H1 (cell line): Measurements from ENCODE around the gene SLC7A14. TPM values are rescaled to one million over a fixed set of nuclear protein-coding genes. Genes with fewer than 3 reads are reported as not detected.

Experiments
- CTCF ChIA-PET: fragments of 300-600 bp; sonication (Branson Sonifier 250); formaldehyde crosslinking; loops from one replicate; lab custom pipeline; 2021; ENCODE audit not compliant: partially characterized antibody; lab: Charles Lee
- POLR2A ChIA-PET: fragments of 300-600 bp; sonication (Branson Sonifier 250); formaldehyde crosslinking; loops from one replicate; lab custom pipeline; 2021; ENCODE audit warnings: inconsistent platforms; ENCODE audit not compliant: partially characterized antibody; lab: Charles Lee
- DNase-seq, 2 experiments: peaks; one replicate each; pipeline versions ENCODE4 v3.0.0 to v3.0.0-alpha.2; 2010 to 2022; ENCODE audit warnings: low spot score in 2 of 2, low read depth in 1 of 2, mixed read lengths in 1 of 2
- FAIRE-seq: peaks from 2 replicates; lab custom pipeline; 2011; peaks lifted over from hg19 to GRCh38; lab: Jason Lieb, UNC
- H2AFZ ChIP-seq: 2 replicates; pipeline ENCODE4 v1.8.1; 2012; ENCODE audit warnings: low read length, inconsistent platforms
- H2AK5ac ChIP-seq: 2 replicates; pipeline ENCODE4 v1.6.1; 2013; ENCODE audit warnings: low read depth, low read length
- H2BK120ac ChIP-seq: replicated peaks from 2 replicates; pipeline ENCODE3; 2013; ENCODE audit warnings: low read depth, low read length, inconsistent platforms
- H2BK12ac ChIP-seq: 2 replicates; pipeline ENCODE4 v1.6.1; 2013; ENCODE audit warnings: low read depth, low read length
- H2BK15ac ChIP-seq: 2 replicates; pipeline ENCODE4 v1.6.1; 2013; ENCODE audit warnings: low read length
- H2BK20ac ChIP-seq: 2 replicates; pipeline ENCODE4 v1.6.1; 2013; ENCODE audit warnings: low read length
- H2BK5ac ChIP-seq: 2 replicates; pipeline ENCODE4 v1.6.1; 2013; ENCODE audit warnings: low read depth, low read length
- H3K14ac ChIP-seq: 2 replicates; pipeline ENCODE4 v1.6.1; 2013; ENCODE audit warnings: inconsistent platforms; ENCODE audit not compliant: insufficient read length
- H3K18ac ChIP-seq: 2 replicates; pipeline ENCODE4 v1.6.1; 2013; ENCODE audit warnings: low read length; ENCODE audit errors: extremely low read depth
- H3K23ac ChIP-seq: 2 replicates; pipeline ENCODE4 v1.6.1; 2013; ENCODE audit warnings: inconsistent platforms; ENCODE audit not compliant: insufficient read length
- H3K23me2 ChIP-seq: 2 replicates; pipeline ENCODE4 v1.6.1; 2013; ENCODE audit warnings: low read depth, low read length
- H3K27ac ChIP-seq: 2 replicates; pipeline ENCODE4 v1.6.1; 2011; ENCODE audit warnings: low read depth, low read length, inconsistent platforms
- H3K27me3 ChIP-seq, 4 experiments: replicated peaks in 1 of 4; 1 replicate in 1 of 4; 2 replicates in 3 of 4; pipeline versions ENCODE4 v1.6.1 to v1.8.1; 2011 to 2013; ENCODE audit warnings: low read length in 3 of 4, mild to moderate bottlenecking in 3 of 4, inconsistent platforms in 2 of 4, mixed read lengths in 2 of 4, moderate library complexity in 1 of 4; ENCODE audit not compliant: control insufficient read depth in 3 of 4, insufficient read depth in 3 of 4; ENCODE audit errors: extremely low read depth in 1 of 4
- H3K36me3 ChIP-seq, 4 experiments: 2 replicates each; pipeline versions ENCODE4 v1.6.1 to v1.8.1; 2011 to 2013; ENCODE audit warnings: mild to moderate bottlenecking in 4 of 4, low read length in 3 of 4, moderate library complexity in 2 of 4, control low read depth in 1 of 4, inconsistent platforms in 1 of 4; ENCODE audit not compliant: insufficient read depth in 4 of 4, control insufficient read depth in 2 of 4
- H3K4ac ChIP-seq: replicated peaks from 2 replicates; pipeline ENCODE3; 2013; ENCODE audit warnings: low read length, low read depth, mixed read lengths, inconsistent platforms; ENCODE audit not compliant: insufficient read length
- H3K4me1 ChIP-seq, 4 experiments: replicated peaks in 1 of 4; 1 replicate in 1 of 4; 2 replicates in 3 of 4; pipeline versions ENCODE4 v1.6.1 to v1.8.1; 2011 to 2013; ENCODE audit warnings: low read length in 3 of 4, inconsistent platforms in 2 of 4, mixed read lengths in 1 of 4; ENCODE audit not compliant: insufficient read depth in 4 of 4, control insufficient read depth in 3 of 4
- H3K4me2 ChIP-seq, 2 experiments: 2 replicates each; pipeline versions ENCODE4 v1.6.1 to v1.8.1; 2011 to 2013; ENCODE audit warnings: low read depth in 2 of 2, low read length in 2 of 2, control low read depth in 1 of 2, inconsistent platforms in 1 of 2, mild to moderate bottlenecking in 1 of 2; ENCODE audit not compliant: insufficient read depth in 1 of 2
- H3K4me3 ChIP-seq, 4 experiments: fragments of 200-600, 300-600 bp in 1 of 4; sonication (generic), shearing (Covaris generic), sonication (Bioruptor Twin) in 1 of 4; 2 replicates each; pipeline versions ENCODE4 v1.5.1 to v1.8.1; 2011 to 2016; ENCODE audit warnings: low read length in 4 of 4, low read depth in 3 of 4, control low read depth in 2 of 4, inconsistent platforms in 2 of 4, mild to moderate bottlenecking in 2 of 4, mixed read lengths in 1 of 4, moderate library complexity in 1 of 4; ENCODE audit not compliant: insufficient read depth in 2 of 4; ENCODE audit errors: extremely low read depth in 1 of 4
- H3K56ac ChIP-seq: replicated peaks from 2 replicates; pipeline ENCODE3; 2013; ENCODE audit warnings: low read depth, mild to moderate bottlenecking, mixed read lengths, low read length, inconsistent platforms; ENCODE audit not compliant: insufficient read length
- H3K79me1 ChIP-seq: 2 replicates; pipeline ENCODE4 v1.6.1; 2013; ENCODE audit warnings: low read depth, low read length, control low read depth
- H3K79me2 ChIP-seq, 2 experiments: 2 replicates each; pipeline versions ENCODE4 v1.6.1 to v1.8.1; 2012 to 2013; ENCODE audit warnings: low read length in 2 of 2, mild to moderate bottlenecking in 2 of 2, inconsistent platforms in 1 of 2; ENCODE audit not compliant: insufficient read depth in 2 of 2, control insufficient read depth in 1 of 2
- H3K9ac ChIP-seq, 4 experiments: replicated peaks in 1 of 4; 1 replicate in 1 of 4; 2 replicates in 3 of 4; pipeline versions ENCODE4 v1.6.1 to v1.8.1; 2011 to 2013; ENCODE audit warnings: low read depth in 3 of 4, low read length in 3 of 4, control low read depth in 2 of 4, mild to moderate bottlenecking in 2 of 4, moderate library complexity in 2 of 4, inconsistent platforms in 1 of 4; ENCODE audit errors: extremely low read depth in 1 of 4
- H3K9me3 ChIP-seq, 2 experiments: 2 replicates each; pipeline versions ENCODE4 v1.6.1 to v1.8.1; 2012 to 2013; ENCODE audit warnings: mild to moderate bottlenecking in 2 of 2, moderate library complexity in 2 of 2, control low read depth in 1 of 2, inconsistent platforms in 1 of 2, low read depth in 1 of 2, low read length in 1 of 2, mixed read lengths in 1 of 2; ENCODE audit not compliant: insufficient read depth in 2 of 2
- H4K20me1 ChIP-seq, 2 experiments: replicated peaks in 1 of 2; 2 replicates each; pipeline versions ENCODE3 to v1.8.1; 2011 to 2013; ENCODE audit warnings: inconsistent platforms in 2 of 2, low read length in 2 of 2, mild to moderate bottlenecking in 1 of 2; ENCODE audit not compliant: insufficient read depth in 2 of 2, control insufficient read depth in 1 of 2
- H4K5ac ChIP-seq: 2 replicates; pipeline ENCODE4 v1.6.1; 2013; ENCODE audit warnings: low read length, low read depth, mixed read lengths, inconsistent platforms; ENCODE audit not compliant: insufficient read length
- H4K8ac ChIP-seq: 2 replicates; pipeline ENCODE4 v1.8.0; 2013; ENCODE audit warnings: mild to moderate bottlenecking, moderate library complexity, low read length, inconsistent platforms; ENCODE audit not compliant: insufficient read depth; ENCODE audit errors: extremely low read depth
- H4K91ac ChIP-seq: replicated peaks from 2 replicates; pipeline ENCODE3; 2013; ENCODE audit warnings: low read length, mixed read lengths, inconsistent platforms; ENCODE audit not compliant: insufficient read length
- ATF3 ChIP-seq: IDR thresholded peaks from 2 replicates; pipeline ENCODE4 v1.6.1; 2011; ENCODE audit warnings: low read depth, mild to moderate bottlenecking, low read length; ENCODE audit not compliant: insufficient read depth
- BACH1 ChIP-seq: IDR thresholded peaks from 2 replicates; pipeline ENCODE4 v1.6.1; 2012; ENCODE audit warnings: low read length, improper control_type of control experiment
- BCL11A ChIP-seq, 2 experiments: IDR thresholded peaks; one replicate each; pipeline ENCODE4 v1.6.1; 2011; ENCODE audit warnings: low read depth in 2 of 2, low read length in 2 of 2, mild to moderate bottlenecking in 2 of 2
- BRCA1 ChIP-seq: IDR thresholded peaks from 2 replicates; pipeline ENCODE4 v1.6.1; 2012; ENCODE audit warnings: low read depth, low read length, improper control_type of control experiment
- E2F6 ChIP-seq: IDR thresholded peaks from 2 replicates; pipeline ENCODE4 v1.6.1; 2012; ENCODE audit warnings: inconsistent platforms
- EZH2 ChIP-seq: fragments of 200-600 bp; sonication (generic); IDR thresholded peaks from 2 replicates; pipeline ENCODE4 v1.7.1; 2012; ENCODE audit warnings: low read depth, mild to moderate bottlenecking, moderate library complexity, low read length, inconsistent platforms; ENCODE audit not compliant: severe bottlenecking
- JUN ChIP-seq: IDR thresholded peaks from 2 replicates; pipeline ENCODE4 v1.6.1; 2011; ENCODE audit warnings: low read depth, mild to moderate bottlenecking, improper control_type of control experiment, low read length
- KDM5A ChIP-seq: fragments of 200-600 bp; IDR thresholded peaks from 2 replicates; pipeline ENCODE4 v1.7.1; 2012; ENCODE audit warnings: mild to moderate bottlenecking, low read length, inconsistent platforms, mixed read lengths
- NANOG ChIP-seq: IDR thresholded peaks from 2 replicates; pipeline ENCODE4 v1.6.1; 2011; ENCODE audit warnings: low read length, low read depth, mild to moderate bottlenecking, inconsistent platforms; ENCODE audit not compliant: insufficient read depth, poor library complexity, severe bottlenecking
- NRF1 ChIP-seq: IDR thresholded peaks from 2 replicates; pipeline ENCODE4 v1.6.1; 2011; ENCODE audit warnings: mild to moderate bottlenecking, low read depth, low read length, improper control_type of control experiment
- SP2 ChIP-seq: IDR thresholded peaks from 2 replicates; pipeline ENCODE4 v1.6.1; 2012; ENCODE audit warnings: mild to moderate bottlenecking, low read length, inconsistent platforms
- TAF7 ChIP-seq: optimal IDR thresholded peaks from 2 replicates; pipeline ENCODE3; 2011; ENCODE audit warnings: low read depth, mild to moderate bottlenecking, inconsistent platforms, low read length, moderate library complexity, borderline replicate concordance
- TBP ChIP-seq: IDR thresholded peaks from 2 replicates; pipeline ENCODE4 v1.6.1; 2011; ENCODE audit warnings: low read depth, low read length, improper control_type of control experiment
- WGBS, 2 experiments: shearing (Covaris generic) in 1 of 2; methylation state at CpG; one replicate each; pipeline versions ENCODE4 v1.1.6 to v1.1.7; 2013 to 2015; ENCODE audit warnings: low lambda C conversion rate in 2 of 2, mixed read lengths in 2 of 2, inconsistent platforms in 1 of 2, low coverage in 1 of 2, missing lambda C conversion rate in 1 of 2; ENCODE audit not compliant: insufficient replicate concordance in 2 of 2, insufficient coverage in 1 of 2, insufficient read length in 1 of 2; ENCODE audit errors: extremely low coverage in 1 of 2, missing lambda C conversion rate in 1 of 2; 5-methylcytosine and 5-hydroxymethylcytosine counted together
- polyA plus RNA-seq, 7 experiments: library from polyadenylated mRNA; depleted of rRNA in 3 of 7; stranded (reverse) in 5 of 7; unstranded in 2 of 7; fragments of >200 nt in 5 of 7; fragments of 200-250 nt in 2 of 7; gene quantifications; 1 replicate in 5 of 7; 2 replicates in 1 of 7; 4 replicates in 1 of 7; pipeline versions ENCODE4 v1.2.1 to v1.2.3, GENCODE V29; 2011 to 2013; ENCODE audit warnings: missing spikeins in 2 of 7, mixed read lengths in 2 of 7
- total RNA-seq: library from RNA; stranded (reverse); fragmentation: NEBNext Ultra II Directional; extraction: Animal tissue kit (Norgen Biotek cat#: 25700); gene quantifications from 2 replicates; pipeline ENCODE4 v1.2.1, GENCODE V29; 2021

SLC7A14 gene
- total and polyA plus RNA-seq, 2 of the 8 experiments (the other 6 are each of a cell fraction or from before 2014, with no cell fraction given): 0.21 to 0.95 TPM

- Histone ChIP-seq H2BK5ac (no peak overlapping the region), H2BK20ac (no peak overlapping the region), H2BK12ac (peak overlapping the region; percentile 9; the same call in 1 of the 2 replicates), H3K36me3 (no peaks in the 10 kb centered on the region), H3K9ac (no peak overlapping the region), H2BK15ac (no peak overlapping the region), H4K20me1 (no peaks in the 10 kb centered on the region), H3K9me3 (0 out of 4 replicates have a peak, but pooled peaks cover 0 to 2% of the 10 kb centered on the region in 2 experiments), H4K5ac (no peak overlapping the region), H3K23me2 (no peaks in the 10 kb centered on the region), H2AFZ (no peak overlapping the region), H3K4ac (no peak overlapping the region), H3K4me2 (no peak overlapping the region), H3K23ac (no peak overlapping the region), H3K27me3 (no peaks in the 10 kb centered on the region), H4K91ac (no peak overlapping the region), H4K8ac (no peak overlapping the region), H3K79me1 (no peaks in the 10 kb centered on the region), H3K14ac (no peak overlapping the region), H2BK120ac (no peak overlapping the region), H3K4me1 (peaks cover 0 to 3% (median 1%) of the 10 kb centered on the region in 4 experiments; a peak in 2 of 7 replicates), H3K56ac (no peak overlapping the region), H3K4me3 (no peak overlapping the region), H3K79me2 (no peaks in the 10 kb centered on the region), H3K18ac (no peak overlapping the region), H3K27ac (no peak overlapping the region), H2AK5ac (peak overlapping the region; percentile 56; the same call in 1 of the 2 replicates)
- ChIA-PET POLR2A (interaction anchor here (0.6 kb wide), 1 partner anchor 12 kb away, joined by 5 read pairs; no protein-coding TSS in a partner anchor), CTCF (interaction anchor here (0.8 to 3.4 kb wide), 12 partner anchors 8 to 325 kb away, joined by 3 to 29 read pairs (median 4); no protein-coding TSS in a partner anchor)
- DNase-seq: no peak
- WGBS, 2 experiments: 91% methylated on average over 9 of the region's 9 CpGs; no CpG with 5 or more reads in 1 of the 2 experiments
- no peak for FAIRE-seq
- no peak for TF ChIP-seq E2F6
- no peak for TF ChIP-seq TBP
- TF ChIP-seq BRCA1: no peak
- TF ChIP-seq TAF7: no peak
- no peak for TF ChIP-seq BACH1
- no peak for TF ChIP-seq BCL11A (IDR thresholded peaks at IDR 0.05; ENCODE audit: low read depth in 2 of 2, low read length in 2 of 2)
- TF ChIP-seq NANOG: no peak
- TF ChIP-seq KDM5A: no peak
- TF ChIP-seq ATF3: no peak
- no peak for TF ChIP-seq JUN
- TF ChIP-seq EZH2: no peak
- TF ChIP-seq SP2: no peak
- TF ChIP-seq NRF1: no peak
Measured at GRCh38 chr3:170486398-170486797, 99.5 kb downstream of the SLC7A14 start.
